Measurements from ENCODE around the gene ATXN1.

ATXN1 gene

GRCh38 chr6:16625291-16626265 is 135.7 kb downstream of the ATXN1 start:
- Histone ChIP-seq H3K4me2 (ENCODE audit: low read length) (no peak overlapping the region), H3K9ac (no peak overlapping the region), H2AFZ (no peak overlapping the region), H3K9me3 (ENCODE audit: control insufficient read depth, low read length) (no peaks in the 10 kb centered on the region), H3K27ac (no peak overlapping the region), H3K4me3 (ENCODE audit: low read depth, low read length) (no peak overlapping the region), H3K4me1 (peaks cover 7% of the 10 kb centered on the region), H3K36me3 (ENCODE audit: control insufficient read depth, insufficient read depth, low read length) (no peaks in the 10 kb centered on the region), H3K27me3 (ENCODE audit: control insufficient read depth, insufficient read depth, low read length) (no peaks in the 10 kb centered on the region), H3K79me2 (no peaks in the 10 kb centered on the region)
- no peak for TF ChIP-seq CTCF (IDR thresholded peaks at IDR 0.05)

GRCh38 chr6:16624636-16625290 is 136.5 kb downstream of the ATXN1 start:
- no peaks in the 10 kb centered on the region for H3K79me2 ChIP-seq
- no peaks in the 10 kb centered on the region for H3K27me3 ChIP-seq (ENCODE audit: control insufficient read depth, insufficient read depth, low read length)
- H3K4me1 ChIP-seq, result peaks cover 7% of the 10 kb centered on the region
- no peak overlapping the region for H2AFZ ChIP-seq
- H3K9me3 ChIP-seq (ENCODE audit: control insufficient read depth, low read length), result no peaks in the 10 kb centered on the region
- no peak overlapping the region for H3K9ac ChIP-seq
- TF ChIP-seq CTCF (IDR thresholded peaks at IDR 0.05), result no peak
- H3K36me3 ChIP-seq (ENCODE audit: control insufficient read depth, insufficient read depth, low read length), result no peaks in the 10 kb centered on the region
- no peak overlapping the region for H3K4me3 ChIP-seq (ENCODE audit: low read depth, low read length)
- no peak overlapping the region for H3K27ac ChIP-seq
- no peak overlapping the region for H3K4me2 ChIP-seq (ENCODE audit: low read length)

- TF ChIP-seq CTCF (IDR thresholded peaks at IDR 0.05), result no peak
- Histone ChIP-seq H3K36me3 (ENCODE audit: control insufficient read depth, insufficient read depth, low read length) (no peaks in the 10 kb centered on the region), H3K4me2 (ENCODE audit: low read length) (no peak overlapping the region), H3K27ac (no peak overlapping the region), H3K9me3 (ENCODE audit: control insufficient read depth, low read length) (no peaks in the 10 kb centered on the region), H2AFZ (no peak overlapping the region), H3K27me3 (ENCODE audit: control insufficient read depth, insufficient read depth, low read length) (no peaks in the 10 kb centered on the region), H3K79me2 (no peaks in the 10 kb centered on the region), H3K4me3 (ENCODE audit: low read depth, low read length) (no peak overlapping the region), H3K9ac (no peak overlapping the region), H3K4me1 (peaks cover 7% of the 10 kb centered on the region)
Measured at GRCh38 chr6:16623731-16624130, 137.5 kb downstream of the ATXN1 start.

- H3K4me2 ChIP-seq (ENCODE audit: low read length), result no peak overlapping the region
- no peak for TF ChIP-seq CTCF (IDR thresholded peaks at IDR 0.05)
- H3K9ac ChIP-seq, result no peak overlapping the region
- H3K79me2 ChIP-seq, result no peaks in the 10 kb centered on the region
- H3K36me3 ChIP-seq (ENCODE audit: control insufficient read depth, insufficient read depth, low read length), result no peaks in the 10 kb centered on the region
- no peak overlapping the region for H3K27ac ChIP-seq
- H2AFZ ChIP-seq, result no peak overlapping the region
- peaks cover 7% of the 10 kb centered on the region for H3K4me1 ChIP-seq
- H3K27me3 ChIP-seq (ENCODE audit: control insufficient read depth, insufficient read depth, low read length), result no peaks in the 10 kb centered on the region
- no peaks in the 10 kb centered on the region for H3K9me3 ChIP-seq (ENCODE audit: control insufficient read depth, low read length)
- no peak overlapping the region for H3K4me3 ChIP-seq (ENCODE audit: low read depth, low read length)
Measured at GRCh38 chr6:16623029-16623653, 138.1 kb downstream of the ATXN1 start.
